Inflammatory macrophage treated with lipopolysaccharide for 4 hours (primary cell): ENCODE data around the gene CCDC171.

Experiments used
- DNase-seq: peaks from one replicate; pipeline ENCODE4 v3.0.0-alpha.2; 2020

CCDC171 gene

GRCh38 chr9:15889555-15889954, 336.7 kb downstream of the CCDC171 start:
- no peak for DNase-seq

GRCh38 chr9:15901572-15901971, 348.7 kb downstream of the CCDC171 start:
- DNase-seq = no peak

GRCh38 chr9:15909297-15909696, 356.5 kb downstream of the CCDC171 start:
- DNase-seq = no peak

- DNase-seq = no peak
These were observed 362.9 kb downstream of the CCDC171 start for GRCh38 chr9:15915711-15916110.

GRCh38 chr9:15927161-15927560, 374.3 kb downstream of the CCDC171 start:
- no peak for DNase-seq

- no peak for DNase-seq
These were observed 382.9 kb downstream of the CCDC171 start for GRCh38 chr9:15935661-15936305.

- no peak for DNase-seq
These were observed 383.6 kb downstream of the CCDC171 start for GRCh38 chr9:15936306-15936921.

GRCh38 chr9:15942831-15943424, 390.1 kb downstream of the CCDC171 start:
- no peak for DNase-seq

- no peak for DNase-seq
These were observed 391.5 kb downstream of the CCDC171 start for GRCh38 chr9:15944341-15944740.

GRCh38 chr9:15959663-15960062, 406.8 kb downstream of the CCDC171 start:
- no peak for DNase-seq

GRCh38 chr9:15961217-15961616, 408.4 kb downstream of the CCDC171 start:
- no peak for DNase-seq

- DNase-seq = no peak
These were observed 412.5 kb downstream of the CCDC171 start for GRCh38 chr9:15965246-15965745.

- no peak for DNase-seq
These were observed 413.6 kb downstream of the CCDC171 start for GRCh38 chr9:15966471-15966870.

GRCh38 chr9:15967068-15967467, 414.2 kb downstream of the CCDC171 start:
- DNase-seq = no peak

GRCh38 chr9:15972760-15973159, 419.9 kb downstream of the CCDC171 start:
- no peak for DNase-seq

GRCh38 chr9:15975101-15975778, 422.4 kb downstream of the CCDC171 start:
- DNase-seq = no peak

GRCh38 chr9:15977438-15977837, 424.6 kb downstream of the CCDC171 start:
- no peak for DNase-seq

- DNase-seq = no peak
These were observed 429.3 kb downstream of the CCDC171 start for GRCh38 chr9:15982182-15982581.

GRCh38 chr9:15999422-16000339, 446.8 kb downstream of the CCDC171 start:
- DNase-seq = no peak

GRCh38 chr9:16000811-16001210, 448.0 kb downstream of the CCDC171 start:
- DNase-seq = no peak

GRCh38 chr9:16001856-16002255, 449.0 kb downstream of the CCDC171 start:
- no peak for DNase-seq

- DNase-seq = no peak
These were observed 450.0 kb downstream of the CCDC171 start for GRCh38 chr9:16002816-16003215.

GRCh38 chr9:16003785-16004184, 450.9 kb downstream of the CCDC171 start:
- no peak for DNase-seq
